H9 (cell line): ENCODE data around the gene AKR7A3. TPM values are rescaled to one million over a fixed set of nuclear protein-coding genes. Genes with fewer than 3 reads are reported as not detected.

ENCODE experiments used
- DNase-seq: peaks from one replicate; pipeline ENCODE4 v3.0.0-alpha.2; 2017
- H2AFZ ChIP-seq: one replicate; pipeline ENCODE4 v1.6.1; 2013; ENCODE audit warnings: mild to moderate bottlenecking, low read length, control low read depth, moderate library complexity
- H2AK5ac ChIP-seq: 2 replicates; pipeline ENCODE4 v1.6.1; 2013; ENCODE audit warnings: low read length, control low read depth, mixed read lengths; ENCODE audit not compliant: insufficient read length
- H2BK120ac ChIP-seq: one replicate; pipeline ENCODE4 v1.6.1; 2013; ENCODE audit warnings: low read depth, mild to moderate bottlenecking, low read length, control low read depth, inconsistent platforms; ENCODE audit not compliant: poor library complexity, severe bottlenecking
- H2BK12ac ChIP-seq: 2 replicates; pipeline ENCODE4 v1.6.1; 2013; ENCODE audit warnings: low read length, control low read depth, mixed read lengths, low read depth; ENCODE audit not compliant: insufficient read length
- H2BK15ac ChIP-seq: 2 replicates; pipeline ENCODE4 v1.6.1; 2013; ENCODE audit warnings: low read depth, low read length, control low read depth
- H2BK20ac ChIP-seq: one replicate; pipeline ENCODE4 v1.6.1; 2013; ENCODE audit warnings: low read depth, mild to moderate bottlenecking, low read length, control low read depth, inconsistent platforms; ENCODE audit not compliant: poor library complexity, severe bottlenecking
- H2BK5ac ChIP-seq: 2 replicates; pipeline ENCODE4 v1.6.1; 2013; ENCODE audit warnings: low read length, control low read depth, mixed read lengths; ENCODE audit not compliant: insufficient read length
- H3K14ac ChIP-seq: 2 replicates; pipeline ENCODE4 v1.6.1; 2013; ENCODE audit warnings: low read length, control low read depth; ENCODE audit not compliant: insufficient read depth
- H3K18ac ChIP-seq: 2 replicates; pipeline ENCODE4 v1.6.1; 2013; ENCODE audit warnings: low read depth, mild to moderate bottlenecking, mixed read lengths, low read length, control low read depth; ENCODE audit not compliant: insufficient read length
- H3K23ac ChIP-seq: 2 replicates; pipeline ENCODE4 v1.6.1; 2013; ENCODE audit warnings: low read length, control low read depth, mixed read lengths, low read depth; ENCODE audit not compliant: insufficient read length
- H3K23me2 ChIP-seq: 2 replicates; pipeline ENCODE4 v1.6.1; 2013; ENCODE audit warnings: low read depth, mild to moderate bottlenecking, mixed read lengths, low read length, control low read depth; ENCODE audit not compliant: insufficient read length, poor library complexity, severe bottlenecking
- H3K27ac ChIP-seq: 2 replicates; pipeline ENCODE4 v1.5.1; 2013; ENCODE audit warnings: low read length, control low read depth, mixed read lengths, low read depth; ENCODE audit not compliant: insufficient read length
- H3K27me3 ChIP-seq: 2 replicates; pipeline ENCODE4 v1.6.1; 2013; ENCODE audit warnings: low read length, control low read depth, inconsistent platforms; ENCODE audit not compliant: insufficient read depth
- H3K4ac ChIP-seq: 2 replicates; pipeline ENCODE4 v1.6.1; 2013; ENCODE audit warnings: low read depth, mild to moderate bottlenecking, control low read depth, inconsistent platforms, low read length, moderate library complexity
- H3K4me1 ChIP-seq: 2 replicates; pipeline ENCODE4 v1.6.1; 2013; ENCODE audit warnings: low read length, control low read depth, inconsistent platforms; ENCODE audit not compliant: insufficient read depth
- H3K4me2 ChIP-seq: 2 replicates; pipeline ENCODE4 v1.6.1; 2013; ENCODE audit warnings: low read length, control low read depth, mixed read lengths; ENCODE audit not compliant: insufficient read length, insufficient read depth
- H3K56ac ChIP-seq: 2 replicates; pipeline ENCODE4 v1.6.1; 2013; ENCODE audit warnings: low read depth, mild to moderate bottlenecking, mixed read lengths, low read length, control low read depth; ENCODE audit not compliant: insufficient read length
- H3K79me1 ChIP-seq: 2 replicates; pipeline ENCODE4 v1.6.1; 2013; ENCODE audit warnings: low read depth, mild to moderate bottlenecking, moderate library complexity, low read length, control low read depth, inconsistent platforms; ENCODE audit not compliant: insufficient read depth, poor library complexity, severe bottlenecking
- H3K79me2 ChIP-seq: 2 replicates; pipeline ENCODE4 v1.6.1; 2013; ENCODE audit warnings: low read length, control low read depth, inconsistent platforms; ENCODE audit not compliant: insufficient read depth
- H3K9ac ChIP-seq: 2 replicates; pipeline ENCODE4 v1.6.1; 2013; ENCODE audit warnings: low read length, control low read depth, mixed read lengths; ENCODE audit not compliant: insufficient read length; ENCODE audit errors: extremely low read depth
- H3K9me3 ChIP-seq: one replicate; pipeline ENCODE4 v1.6.1; 2013; ENCODE audit warnings: low read depth, low read length, inconsistent platforms; ENCODE audit not compliant: control insufficient read depth
- H3T11ph ChIP-seq: one replicate; pipeline ENCODE4 v1.6.1; 2013; ENCODE audit warnings: mild to moderate bottlenecking, low read length, control low read depth, inconsistent platforms
- H4K20me1 ChIP-seq: one replicate; pipeline ENCODE4 v1.6.1; 2013; ENCODE audit not compliant: control insufficient read depth, insufficient read length, insufficient read depth
- H4K5ac ChIP-seq: 2 replicates; pipeline ENCODE4 v1.6.1; 2013; ENCODE audit warnings: low read depth, mild to moderate bottlenecking, mixed read lengths, low read length, control low read depth; ENCODE audit not compliant: insufficient read length
- H4K8ac ChIP-seq: replicated peaks from 2 replicates; pipeline ENCODE4 v1.6.1; 2013; ENCODE audit warnings: low read length, control low read depth, mixed read lengths, low read depth; ENCODE audit not compliant: insufficient read length
- H4K91ac ChIP-seq: 2 replicates; pipeline ENCODE4 v1.6.1; 2013; ENCODE audit warnings: low read depth, mild to moderate bottlenecking, moderate library complexity, mixed read lengths, low read length, control low read depth; ENCODE audit not compliant: insufficient read length
- H3K27ac Mint-ChIP-seq, 3 experiments: 2 replicates in 2 of 3; 3 replicates in 1 of 3; pipeline ENCODE4 v1.8.0; 2020 to 2021; ENCODE audit warnings: mixed read lengths in 3 of 3, mild to moderate bottlenecking in 1 of 3, moderate library complexity in 1 of 3
- H3K27me3 Mint-ChIP-seq: 2 replicates; pipeline ENCODE4 v1.8.0; 2021; ENCODE audit warnings: low read depth, mild to moderate bottlenecking, moderate library complexity, mixed read lengths
- H3K36me3 Mint-ChIP-seq, 3 experiments: 2 replicates in 2 of 3; 3 replicates in 1 of 3; pipeline ENCODE4 v1.8.0; 2020 to 2021; ENCODE audit warnings: low read depth in 3 of 3, mixed read lengths in 3 of 3; ENCODE audit not compliant: insufficient read depth in 1 of 3
- H3K4me1 Mint-ChIP-seq, 2 experiments: 2 replicates each; pipeline ENCODE4 v1.8.0; 2020; ENCODE audit warnings: mixed read lengths in 2 of 2
- H3K4me3 Mint-ChIP-seq, 2 experiments: 2 replicates in 1 of 2; 3 replicates in 1 of 2; pipeline ENCODE4 v1.8.0; 2020 to 2021; ENCODE audit warnings: mild to moderate bottlenecking in 2 of 2, mixed read lengths in 2 of 2, moderate library complexity in 1 of 2
- H3K9me3 Mint-ChIP-seq, 2 experiments: 2 replicates in 1 of 2; 3 replicates in 1 of 2; pipeline ENCODE4 v1.8.0; 2020; ENCODE audit warnings: mild to moderate bottlenecking in 2 of 2, mixed read lengths in 2 of 2, moderate library complexity in 1 of 2
- WGBS: extraction: QIAGEN DNeasy Blood & Tissue Kit; methylation state at CpG from one replicate; pipeline ENCODE4 v1.1.7; 2013; ENCODE audit warnings: missing lambda C conversion rate, low lambda C conversion rate, mixed read lengths; ENCODE audit not compliant: insufficient read length; ENCODE audit errors: extremely low coverage; 5-methylcytosine and 5-hydroxymethylcytosine counted together
- total RNA-seq: library from RNA; stranded (reverse); gene quantifications from 2 replicates; pipeline ENCODE4 v1.2.1, GENCODE V29; 2021
- TF ChIP-seq, protein P1 (sequence below): fragments of 200-600 bp; sonication (generic); conservative IDR thresholded peaks from 3 replicates; pipeline ENCODE4 v1.8.0; 2021; ENCODE audit warnings: antibody characterized with exemption, mild to moderate bottlenecking

Gene AKR7A3
- total RNA-seq, 1 experiment from 2014 or later: 0.74 TPM

DNA sequence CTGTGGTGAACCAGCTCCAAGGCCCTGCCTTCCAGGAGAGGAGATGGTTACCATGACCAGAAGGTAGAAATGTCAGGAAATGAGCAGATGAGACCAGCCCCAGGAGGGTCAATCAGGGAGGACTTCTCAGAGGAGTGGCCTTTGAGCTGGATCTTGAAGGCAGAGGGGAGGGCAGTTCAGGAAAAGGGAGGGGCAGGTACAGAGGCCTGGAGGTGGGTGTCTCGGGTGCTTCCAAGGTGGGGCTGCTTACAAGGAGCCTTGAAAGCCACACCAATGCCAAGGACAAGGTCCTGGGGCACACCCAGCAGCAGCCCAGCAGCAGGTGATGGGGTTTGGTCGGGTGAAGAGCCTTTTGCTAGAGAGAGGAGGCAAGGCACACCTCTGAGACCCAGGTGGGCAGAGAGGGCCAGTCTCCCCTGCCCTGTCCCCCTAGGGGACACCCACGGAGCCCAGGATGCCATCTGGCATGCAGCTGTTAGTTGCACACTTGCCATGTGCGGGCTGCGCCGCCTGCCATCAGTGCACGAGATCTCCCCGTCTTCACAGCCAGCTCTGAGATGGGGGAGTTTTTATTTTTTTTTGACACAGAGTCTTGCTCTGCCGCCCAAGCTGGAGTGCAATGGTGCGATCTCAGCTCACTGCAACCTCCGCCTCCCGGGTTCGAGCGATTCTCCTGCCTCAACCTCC, 42.0 kb upstream of the AKR7A3 start:
- no peaks in the 10 kb centered on the region for H3K27me3 ChIP-seq
- no peak overlapping the region for H3K4ac ChIP-seq
- no peak overlapping the region for H2BK5ac ChIP-seq
- Mint-ChIP-seq H3K36me3 (peaks cover 10 to 16% (median 12%) of the 10 kb centered on the region in 3 experiments; a peak in 6 of 7 replicates), H3K27me3 (no peaks in the 10 kb centered on the region; the same call in 1 of the 2 replicates), H3K27ac (peak overlapping the region in 1 of 3 experiments; percentile 37; a peak in 1 of 7 replicates), H3K9me3 (no peaks in the 10 kb centered on the region), H3K4me1 (no peaks in the 10 kb centered on the region), H3K4me3 (no peak overlapping the region)
- no peak overlapping the region for H4K91ac ChIP-seq
- H3K4me2 ChIP-seq: no peak overlapping the region
- no peak overlapping the region for H2BK120ac ChIP-seq
- no peak overlapping the region for H2BK12ac ChIP-seq
- no peak overlapping the region for H3T11ph ChIP-seq
- H3K23me2 ChIP-seq: no peaks in the 10 kb centered on the region
- H4K8ac ChIP-seq: no peak overlapping the region
- H2BK20ac ChIP-seq: no peak overlapping the region
- no peak overlapping the region for H3K18ac ChIP-seq
- no peak for DNase-seq
- H3K23ac ChIP-seq: no peak overlapping the region
- H3K14ac ChIP-seq: no peak overlapping the region; the same call in 1 of the 2 replicates
- no peak overlapping the region for H2AFZ ChIP-seq
- H3K56ac ChIP-seq: no peak overlapping the region
- no peaks in the 10 kb centered on the region for H3K4me1 ChIP-seq
- no peak overlapping the region for H4K5ac ChIP-seq
- H3K9ac ChIP-seq: no peak overlapping the region
- H3K79me2 ChIP-seq: no peaks in the 10 kb centered on the region
- no peak overlapping the region for H3K27ac ChIP-seq
- no peaks in the 10 kb centered on the region for H4K20me1 ChIP-seq
- no peaks in the 10 kb centered on the region for H3K79me1 ChIP-seq
- H2AK5ac ChIP-seq: no peak overlapping the region
- no peaks in the 10 kb centered on the region for H3K9me3 ChIP-seq
- WGBS: no CpG with 5 or more reads among the region's 14 CpGs
- TF ChIP-seq, protein P1, sequence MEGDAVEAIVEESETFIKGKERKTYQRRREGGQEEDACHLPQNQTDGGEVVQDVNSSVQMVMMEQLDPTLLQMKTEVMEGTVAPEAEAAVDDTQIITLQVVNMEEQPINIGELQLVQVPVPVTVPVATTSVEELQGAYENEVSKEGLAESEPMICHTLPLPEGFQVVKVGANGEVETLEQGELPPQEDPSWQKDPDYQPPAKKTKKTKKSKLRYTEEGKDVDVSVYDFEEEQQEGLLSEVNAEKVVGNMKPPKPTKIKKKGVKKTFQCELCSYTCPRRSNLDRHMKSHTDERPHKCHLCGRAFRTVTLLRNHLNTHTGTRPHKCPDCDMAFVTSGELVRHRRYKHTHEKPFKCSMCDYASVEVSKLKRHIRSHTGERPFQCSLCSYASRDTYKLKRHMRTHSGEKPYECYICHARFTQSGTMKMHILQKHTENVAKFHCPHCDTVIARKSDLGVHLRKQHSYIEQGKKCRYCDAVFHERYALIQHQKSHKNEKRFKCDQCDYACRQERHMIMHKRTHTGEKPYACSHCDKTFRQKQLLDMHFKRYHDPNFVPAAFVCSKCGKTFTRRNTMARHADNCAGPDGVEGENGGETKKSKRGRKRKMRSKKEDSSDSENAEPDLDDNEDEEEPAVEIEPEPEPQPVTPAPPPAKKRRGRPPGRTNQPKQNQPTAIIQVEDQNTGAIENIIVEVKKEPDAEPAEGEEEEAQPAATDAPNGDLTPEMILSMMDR: no peak
- H2BK15ac ChIP-seq: no peak overlapping the region
